Panc1 (cell line): Measurements from ENCODE around the gene CCR7.

Source experiments
- POLR2AphosphoS5 ChIP-seq: IDR thresholded peaks from 2 replicates; pipeline ENCODE4 v1.6.1; 2012; ENCODE audit warnings: mild to moderate bottlenecking, low read depth, low read length, moderate library complexity
- TF ChIP-seq, protein P1 (sequence below): fragments of 450-650 bp; IDR thresholded peaks from 2 replicates; pipeline ENCODE4 v1.5.1; 2017; ENCODE audit warnings: mild to moderate bottlenecking

- TF ChIP-seq, protein P1, sequence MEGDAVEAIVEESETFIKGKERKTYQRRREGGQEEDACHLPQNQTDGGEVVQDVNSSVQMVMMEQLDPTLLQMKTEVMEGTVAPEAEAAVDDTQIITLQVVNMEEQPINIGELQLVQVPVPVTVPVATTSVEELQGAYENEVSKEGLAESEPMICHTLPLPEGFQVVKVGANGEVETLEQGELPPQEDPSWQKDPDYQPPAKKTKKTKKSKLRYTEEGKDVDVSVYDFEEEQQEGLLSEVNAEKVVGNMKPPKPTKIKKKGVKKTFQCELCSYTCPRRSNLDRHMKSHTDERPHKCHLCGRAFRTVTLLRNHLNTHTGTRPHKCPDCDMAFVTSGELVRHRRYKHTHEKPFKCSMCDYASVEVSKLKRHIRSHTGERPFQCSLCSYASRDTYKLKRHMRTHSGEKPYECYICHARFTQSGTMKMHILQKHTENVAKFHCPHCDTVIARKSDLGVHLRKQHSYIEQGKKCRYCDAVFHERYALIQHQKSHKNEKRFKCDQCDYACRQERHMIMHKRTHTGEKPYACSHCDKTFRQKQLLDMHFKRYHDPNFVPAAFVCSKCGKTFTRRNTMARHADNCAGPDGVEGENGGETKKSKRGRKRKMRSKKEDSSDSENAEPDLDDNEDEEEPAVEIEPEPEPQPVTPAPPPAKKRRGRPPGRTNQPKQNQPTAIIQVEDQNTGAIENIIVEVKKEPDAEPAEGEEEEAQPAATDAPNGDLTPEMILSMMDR, result no peak
- no peak for TF ChIP-seq POLR2AphosphoS5
Measured at GRCh38 chr17:40558300-40558889, 6.9 kb downstream of the CCR7 start.
